OCI-LY3 (cell line): ENCODE data around the gene DLD.
"Not testable (repeated sequence)": the region's sequence is repeated elsewhere in the genome, so short reads cannot be mapped to it uniquely, and the experiment has no call there.

Experiments
- H2AFZ ChIP-seq: fragments of 200-600, 300-600 bp; shearing (Covaris generic); 2 replicates; pipeline ENCODE4 v1.6.0; 2014; ENCODE audit warnings: antibody characterized with exemption, low read depth, low read length
- H3K27ac ChIP-seq: fragments of 200-600, 300-600 bp; sonication (generic); 2 replicates; pipeline ENCODE4 v1.5.1; 2014; ENCODE audit warnings: mild to moderate bottlenecking, low read length, moderate library complexity, mixed read lengths
- H3K27me3 ChIP-seq: fragments of 200-600, 300-600 bp; sonication (generic); 2 replicates; pipeline ENCODE4 v1.6.1; 2014; ENCODE audit warnings: low read depth, low read length, mixed read lengths
- H3K36me3 ChIP-seq: fragments of 200-600, 300-600 bp; sonication (generic); replicated peaks from 2 replicates; pipeline ENCODE3; 2014; ENCODE audit warnings: low read depth, low read length, mixed read lengths
- H3K4me1 ChIP-seq: fragments of 300-600, 200-600 bp; sonication (generic); 2 replicates; pipeline ENCODE4 v1.6.1; 2014; ENCODE audit warnings: low read length, mixed read lengths
- H3K4me2 ChIP-seq: fragments of 200-600, 300-600 bp; sonication (generic); 2 replicates; pipeline ENCODE4 v1.6.1; 2014; ENCODE audit warnings: low read length, mixed read lengths
- H3K4me3 ChIP-seq: fragments of 300-600, 200-600 bp; sonication (generic); 2 replicates; pipeline ENCODE4 v1.5.1; 2014; ENCODE audit warnings: antibody characterized with exemption, mild to moderate bottlenecking, low read length, moderate library complexity
- H3K79me2 ChIP-seq: fragments of 300-600, 200-600 bp; shearing (Covaris generic); 2 replicates; pipeline ENCODE4 v1.6.1; 2014; ENCODE audit warnings: mild to moderate bottlenecking, low read length, mixed read lengths
- H3K9ac ChIP-seq: fragments of 300-600, 200-600 bp; shearing (Covaris generic); 2 replicates; pipeline ENCODE4 v1.6.0; 2014; ENCODE audit warnings: mild to moderate bottlenecking, low read length, moderate library complexity
- H3K9me3 ChIP-seq: fragments of 200-600, 300-600 bp; shearing (Covaris generic); 2 replicates; pipeline ENCODE4 v1.6.1; 2014; ENCODE audit warnings: low read length, mixed read lengths; ENCODE audit not compliant: insufficient read depth
- H4K20me1 ChIP-seq: fragments of 200-600, 300-600 bp; sonication (generic); 2 replicates; pipeline ENCODE4 v1.6.1; 2016; ENCODE audit warnings: low read length, mixed read lengths; ENCODE audit not compliant: insufficient read depth
- EZH2phosphoT487 ChIP-seq: fragments of 200-600 bp; shearing (Covaris generic); IDR thresholded peaks from 2 replicates; pipeline ENCODE4 v1.6.1; 2018; ENCODE audit warnings: antibody characterized with exemption, mixed run types, low read depth
- TF ChIP-seq, protein P1 (sequence below): fragments of 200-600, 300-600 bp; sonication (generic); IDR thresholded peaks from 2 replicates; pipeline ENCODE4 v1.5.1; 2014; ENCODE audit warnings: antibody characterized with exemption, low read length, low read depth

The DLD gene

DNA sequence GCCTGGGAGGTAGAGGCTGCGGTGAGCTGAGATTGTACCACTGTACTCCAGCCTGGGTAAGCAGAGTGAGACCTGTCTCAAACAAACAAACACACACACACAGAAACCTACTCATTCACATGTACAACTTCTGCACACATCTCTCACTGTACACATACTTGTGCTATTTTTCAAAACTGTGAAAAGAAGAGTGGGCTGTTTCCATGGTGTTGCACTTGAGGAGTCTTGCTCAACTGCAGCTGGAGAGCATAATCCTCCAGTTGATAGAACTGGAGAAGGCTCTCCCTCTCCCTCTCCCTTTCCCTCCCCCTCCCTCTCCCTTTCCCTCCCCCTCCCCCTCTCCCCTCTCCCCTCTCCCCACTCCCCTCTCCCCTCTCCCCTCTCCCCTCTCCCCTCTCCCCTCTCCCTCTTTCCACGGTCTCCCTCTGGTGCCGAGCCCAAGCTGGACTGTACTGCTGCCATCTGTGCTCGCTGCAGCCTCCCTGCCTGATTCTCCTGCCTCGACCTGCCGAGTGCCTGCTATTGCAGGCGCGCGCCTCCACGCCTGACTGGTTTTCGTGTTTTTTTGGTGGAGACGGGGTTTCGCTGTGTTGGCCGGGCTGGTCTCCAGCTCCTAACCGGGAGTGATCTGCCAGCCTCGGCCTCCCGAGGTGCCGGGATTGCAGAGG, 43.7 kb upstream of the DLD start:
- no peaks in the 10 kb centered on the region for H3K36me3 ChIP-seq
- H3K4me2 ChIP-seq = no peak overlapping the region
- no peak overlapping the region for H3K27ac ChIP-seq
- no peak overlapping the region for H3K4me3 ChIP-seq
- no peak overlapping the region for H2AFZ ChIP-seq
- no peaks in the 10 kb centered on the region for H4K20me1 ChIP-seq
- no peaks in the 10 kb centered on the region for H3K9me3 ChIP-seq
- H3K4me1 ChIP-seq = peaks cover under 1% of the 10 kb centered on the region; the same call in 1 of the 2 replicates
- H3K79me2 ChIP-seq = no peaks in the 10 kb centered on the region
- no peak overlapping the region for H3K9ac ChIP-seq
- TF ChIP-seq EZH2phosphoT487 = no peak
- TF ChIP-seq, protein P1, sequence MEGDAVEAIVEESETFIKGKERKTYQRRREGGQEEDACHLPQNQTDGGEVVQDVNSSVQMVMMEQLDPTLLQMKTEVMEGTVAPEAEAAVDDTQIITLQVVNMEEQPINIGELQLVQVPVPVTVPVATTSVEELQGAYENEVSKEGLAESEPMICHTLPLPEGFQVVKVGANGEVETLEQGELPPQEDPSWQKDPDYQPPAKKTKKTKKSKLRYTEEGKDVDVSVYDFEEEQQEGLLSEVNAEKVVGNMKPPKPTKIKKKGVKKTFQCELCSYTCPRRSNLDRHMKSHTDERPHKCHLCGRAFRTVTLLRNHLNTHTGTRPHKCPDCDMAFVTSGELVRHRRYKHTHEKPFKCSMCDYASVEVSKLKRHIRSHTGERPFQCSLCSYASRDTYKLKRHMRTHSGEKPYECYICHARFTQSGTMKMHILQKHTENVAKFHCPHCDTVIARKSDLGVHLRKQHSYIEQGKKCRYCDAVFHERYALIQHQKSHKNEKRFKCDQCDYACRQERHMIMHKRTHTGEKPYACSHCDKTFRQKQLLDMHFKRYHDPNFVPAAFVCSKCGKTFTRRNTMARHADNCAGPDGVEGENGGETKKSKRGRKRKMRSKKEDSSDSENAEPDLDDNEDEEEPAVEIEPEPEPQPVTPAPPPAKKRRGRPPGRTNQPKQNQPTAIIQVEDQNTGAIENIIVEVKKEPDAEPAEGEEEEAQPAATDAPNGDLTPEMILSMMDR = no peak
- H3K27me3 ChIP-seq = no peaks in the 10 kb centered on the region

DNA sequence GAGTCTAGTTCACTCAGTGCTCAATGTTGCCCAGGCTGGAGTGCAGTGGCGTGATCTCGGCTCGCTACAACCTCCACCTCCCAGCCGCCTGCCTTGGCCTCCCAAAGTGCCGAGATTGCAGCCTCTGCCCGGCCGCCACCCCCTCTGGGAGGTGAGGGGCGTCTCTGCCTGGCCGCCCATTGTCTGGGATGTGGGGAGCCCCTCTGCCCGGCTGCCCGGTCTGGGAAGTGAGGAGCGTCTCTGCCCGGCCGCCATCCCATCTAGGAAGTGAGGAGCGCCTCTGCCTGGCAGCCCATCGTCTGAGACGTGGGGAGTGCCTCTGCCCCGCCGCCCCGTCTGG, 43.2 kb upstream of the DLD start:
- H3K36me3 ChIP-seq, H3K4me1 ChIP-seq: not testable (repeated sequence)

DNA sequence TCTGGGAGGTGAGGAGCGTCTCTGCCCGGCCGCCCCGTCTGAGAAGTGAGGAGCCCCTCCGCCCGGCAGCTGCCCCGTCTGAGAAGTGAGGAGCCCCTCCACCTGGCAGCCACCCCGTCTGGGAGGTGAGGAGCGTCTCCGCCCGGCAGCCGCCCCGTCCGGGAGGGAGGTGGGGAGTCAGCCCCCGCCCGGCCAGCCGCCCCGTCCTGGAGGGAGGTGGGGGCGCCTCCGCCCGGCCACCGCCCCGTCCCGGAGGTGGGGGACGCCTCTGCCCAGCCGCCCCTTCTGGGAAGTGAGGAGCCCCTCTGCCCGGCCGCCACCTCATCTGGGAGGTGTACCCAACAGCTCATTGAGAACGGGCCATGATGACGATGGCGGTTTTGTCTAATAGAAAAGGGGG, 42.8 kb upstream of the DLD start:
- not testable (repeated sequence) for H3K9ac ChIP-seq, H3K4me2 ChIP-seq, H3K9me3 ChIP-seq, H3K27ac ChIP-seq, H3K36me3 ChIP-seq, H3K79me2 ChIP-seq, H2AFZ ChIP-seq, H3K27me3 ChIP-seq, H4K20me1 ChIP-seq, H3K4me1 ChIP-seq, H3K4me3 ChIP-seq

More for the DNA sequence above, 43.2 kb upstream of the DLD start:
- not testable (repeated sequence) for H3K9me3 ChIP-seq, H4K20me1 ChIP-seq, H3K27me3 ChIP-seq, H3K27ac ChIP-seq, H3K4me3 ChIP-seq, H2AFZ ChIP-seq, H3K4me2 ChIP-seq, H3K79me2 ChIP-seq, H3K9ac ChIP-seq

DNA sequence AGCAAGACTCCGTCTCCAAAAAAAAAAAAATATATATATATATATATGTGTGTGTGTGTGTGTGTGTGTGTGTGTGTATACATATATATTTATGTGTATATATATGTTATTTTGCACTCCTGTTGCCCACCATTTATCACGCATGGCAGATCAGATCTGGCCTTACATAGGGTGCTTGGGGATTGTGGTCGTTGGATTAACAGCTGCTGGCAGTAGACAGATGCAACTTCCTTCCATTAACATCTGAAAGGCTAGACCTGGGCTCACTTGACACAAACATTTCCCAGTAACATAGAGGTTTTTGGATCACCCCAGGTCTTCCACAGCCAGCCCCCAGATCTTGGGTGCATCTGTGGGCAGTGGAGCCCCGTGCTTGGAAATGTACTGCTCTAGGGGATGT, 40.8 kb upstream of the DLD start:
- peaks cover 8% of the 10 kb centered on the region; the same call in 1 of the 2 replicates for H3K4me1 ChIP-seq
- no peak overlapping the region for H3K9ac ChIP-seq
- H3K36me3 ChIP-seq = no peaks in the 10 kb centered on the region
- H3K27ac ChIP-seq = no peak overlapping the region
- H4K20me1 ChIP-seq = no peaks in the 10 kb centered on the region
- no peak overlapping the region for H2AFZ ChIP-seq
- no peaks in the 10 kb centered on the region for H3K9me3 ChIP-seq
- H3K4me2 ChIP-seq = no peak overlapping the region
- TF ChIP-seq EZH2phosphoT487 = no peak
- TF ChIP-seq, protein P1 = no peak
- H3K27me3 ChIP-seq = peaks cover 15% of the 10 kb centered on the region
- no peak overlapping the region for H3K4me3 ChIP-seq
- H3K79me2 ChIP-seq = no peaks in the 10 kb centered on the region

DNA sequence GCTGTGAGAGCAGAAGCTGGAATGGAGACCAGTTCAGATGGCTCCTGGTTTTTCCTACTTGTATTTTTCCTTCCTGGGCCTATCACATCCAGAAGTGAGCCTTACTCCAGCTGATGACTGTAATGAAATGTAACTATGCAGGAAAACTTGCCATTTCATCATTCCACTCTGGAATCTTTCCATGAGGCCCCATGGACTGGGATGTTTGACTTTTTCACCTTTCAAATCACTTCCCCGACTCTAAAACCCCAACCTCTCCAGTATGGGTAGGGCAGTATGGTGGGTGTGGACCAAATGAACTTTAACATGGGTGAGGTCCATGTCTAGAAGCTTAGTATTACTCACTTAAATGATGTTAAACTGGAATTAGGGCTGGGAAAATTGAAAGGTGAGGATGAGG, 40.3 kb upstream of the DLD start:
- no peaks in the 10 kb centered on the region for H3K36me3 ChIP-seq
- H3K27me3 ChIP-seq = peaks cover 18% of the 10 kb centered on the region
- no peak overlapping the region for H3K9ac ChIP-seq
- H3K4me3 ChIP-seq = no peak overlapping the region
- no peaks in the 10 kb centered on the region for H3K79me2 ChIP-seq
- H3K4me1 ChIP-seq = peaks cover 8% of the 10 kb centered on the region; the same call in 1 of the 2 replicates
- no peaks in the 10 kb centered on the region for H3K9me3 ChIP-seq
- no peak overlapping the region for H3K4me2 ChIP-seq
- no peak overlapping the region for H2AFZ ChIP-seq
- no peaks in the 10 kb centered on the region for H4K20me1 ChIP-seq
- H3K27ac ChIP-seq = no peak overlapping the region
- TF ChIP-seq, protein P1 = no peak
- TF ChIP-seq EZH2phosphoT487 = no peak
